Uterus (tissue), 4 donors: ENCODE results near the gene KCTD21. TPM values are rescaled to one million over a fixed set of nuclear protein-coding genes. Genes with fewer than 3 reads are reported as not detected.

Experiments
- DNase-seq, 2 donors: peaks; one replicate each; pipeline ENCODE4 v3.0.0-alpha.2; 2019 to 2020
- H3K27ac ChIP-seq, 2 donors: fragments of 200-600 bp; sonication (generic); 1 replicate in 1 of 2; 2 replicates in 1 of 2; pipeline ENCODE4 v1.5.1; 2016 to 2018
- H3K27me3 ChIP-seq, 2 donors: fragments of 200-600 bp; sonication (generic); one replicate each; pipeline ENCODE4 v1.5.1; 2018 to 2019; ENCODE audit warnings: control low read depth in 1 of 2
- H3K36me3 ChIP-seq, 2 donors: fragments of 200-600 bp; sonication (generic); one replicate each; pipeline ENCODE4 v1.5.1; 2019; ENCODE audit warnings: control low read depth in 1 of 2
- H3K4me1 ChIP-seq, 2 donors: fragments of 200-600 bp; sonication (generic); one replicate each; pipeline ENCODE4 v1.5.1; 2018 to 2019; ENCODE audit warnings: control low read depth in 1 of 2
- H3K4me3 ChIP-seq, 2 donors: fragments of 200-600 bp; sonication (generic); 1 replicate in 1 of 2; 2 replicates in 1 of 2; pipeline ENCODE4 v1.5.1; 2018 to 2019; ENCODE audit warnings: mild to moderate bottlenecking in 1 of 2
- H3K9me3 ChIP-seq, 2 donors: fragments of 200-600 bp; sonication (generic); one replicate each; pipeline ENCODE4 v1.5.1; 2019; ENCODE audit warnings: control low read depth in 1 of 2
- POLR2A ChIP-seq, 2 donors: fragments of 450-650 bp; IDR thresholded peaks; one replicate each; pipeline ENCODE4 v1.6.1; 2016; ENCODE audit warnings: antibody characterized with exemption in 2 of 2, mild to moderate bottlenecking in 1 of 2, moderate library complexity in 1 of 2
- intact Hi-C: fragments of 100-400 bp; cut with DNase I; formaldehyde crosslinking; loops from one replicate; pipeline ENCODE4 v1.15.1; 2023; ENCODE audit warnings: low total_unique reads
- total RNA-seq, 4 donors: library from RNA; depleted of rRNA in 3 of 4; stranded (reverse); fragments of >200 nt in 3 of 4; gene quantifications; one replicate each; pipeline versions ENCODE4 v1.1.0 to v1.2.4, GENCODE V29; 2014 to 2023
- TF ChIP-seq, protein P1 (sequence below), 4 experiments: fragments of 200-600 bp in 2 of 4; fragments of 450-650 bp in 2 of 4; sonication (generic) in 2 of 4; IDR thresholded peaks; one replicate each; pipeline ENCODE4 v1.5.1; 2016 to 2019; ENCODE audit warnings: antibody characterized with exemption in 4 of 4, mild to moderate bottlenecking in 2 of 4, moderate library complexity in 1 of 4
- donor health status: DM: yes; HTN: yes; CAD: no.

The KCTD21 gene
- total RNA-seq, 4 donors from 2014 or later: 6.2 to 12.4 (median 10.6) TPM

DNA sequence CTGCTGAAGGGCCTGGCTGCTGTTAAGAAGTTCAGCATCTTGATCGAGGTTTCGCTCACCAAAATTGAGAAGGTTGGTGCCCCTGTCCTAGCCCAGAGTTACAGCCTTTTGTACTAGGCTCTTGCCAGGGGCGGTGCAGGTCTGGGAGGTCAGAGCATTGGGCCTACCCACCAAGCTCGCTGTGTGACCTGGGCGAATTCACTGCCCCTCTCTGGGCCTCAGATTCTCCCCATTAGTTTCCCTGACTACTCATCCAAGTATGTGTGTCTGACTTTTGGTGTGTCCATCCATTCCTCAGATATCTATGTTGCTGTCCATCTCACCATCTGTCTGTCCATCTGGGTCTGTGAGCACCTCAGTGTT, 11.2 kb upstream of the KCTD21 start:
- Histone ChIP-seq H3K27me3 (no peaks in the 10 kb centered on the region), H3K36me3 (no peaks in the 10 kb centered on the region), H3K27ac (no peak overlapping the region), H3K4me3 (no peak overlapping the region), H3K4me1 (no peaks in the 10 kb centered on the region), H3K9me3 (no peaks in the 10 kb centered on the region)
- intact Hi-C loops: no loop called here
- TF ChIP-seq POLR2A (IDR thresholded peaks at IDR 0.05): no peak
- TF ChIP-seq, protein P1, sequence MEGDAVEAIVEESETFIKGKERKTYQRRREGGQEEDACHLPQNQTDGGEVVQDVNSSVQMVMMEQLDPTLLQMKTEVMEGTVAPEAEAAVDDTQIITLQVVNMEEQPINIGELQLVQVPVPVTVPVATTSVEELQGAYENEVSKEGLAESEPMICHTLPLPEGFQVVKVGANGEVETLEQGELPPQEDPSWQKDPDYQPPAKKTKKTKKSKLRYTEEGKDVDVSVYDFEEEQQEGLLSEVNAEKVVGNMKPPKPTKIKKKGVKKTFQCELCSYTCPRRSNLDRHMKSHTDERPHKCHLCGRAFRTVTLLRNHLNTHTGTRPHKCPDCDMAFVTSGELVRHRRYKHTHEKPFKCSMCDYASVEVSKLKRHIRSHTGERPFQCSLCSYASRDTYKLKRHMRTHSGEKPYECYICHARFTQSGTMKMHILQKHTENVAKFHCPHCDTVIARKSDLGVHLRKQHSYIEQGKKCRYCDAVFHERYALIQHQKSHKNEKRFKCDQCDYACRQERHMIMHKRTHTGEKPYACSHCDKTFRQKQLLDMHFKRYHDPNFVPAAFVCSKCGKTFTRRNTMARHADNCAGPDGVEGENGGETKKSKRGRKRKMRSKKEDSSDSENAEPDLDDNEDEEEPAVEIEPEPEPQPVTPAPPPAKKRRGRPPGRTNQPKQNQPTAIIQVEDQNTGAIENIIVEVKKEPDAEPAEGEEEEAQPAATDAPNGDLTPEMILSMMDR (IDR thresholded peaks at IDR 0.05): no peak
- DNase-seq: no peak

DNA sequence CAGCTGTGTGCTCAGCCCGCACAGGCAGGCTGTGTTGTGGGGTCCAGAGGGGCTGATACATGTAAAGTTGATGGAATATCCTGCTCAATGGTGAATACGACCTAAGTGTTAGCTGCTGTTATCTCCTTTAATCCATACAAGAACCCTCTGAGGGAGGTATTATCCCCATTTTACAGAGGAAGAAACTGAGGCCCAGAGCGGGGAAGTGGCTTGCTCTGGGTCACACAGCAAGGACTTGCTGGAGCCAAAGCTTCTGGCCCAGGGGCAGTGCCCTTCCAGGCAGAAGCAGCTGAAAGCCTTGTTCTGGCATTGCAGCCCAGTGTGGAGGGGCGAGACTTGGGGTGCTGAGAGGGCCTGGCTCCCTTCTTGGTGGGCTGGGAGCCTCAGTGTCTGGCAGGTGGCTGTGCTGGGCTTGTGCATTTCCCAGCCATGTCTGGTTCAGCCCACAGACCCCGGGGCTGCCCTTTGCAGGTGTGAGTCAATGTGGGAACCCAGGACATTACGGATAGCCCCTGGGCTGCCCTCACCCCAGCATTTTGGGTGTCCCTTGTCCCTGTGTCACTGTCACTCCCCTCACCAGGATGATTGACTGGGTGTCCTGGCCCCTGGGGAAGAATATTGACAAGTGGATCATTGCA, 10.7 kb upstream of the KCTD21 start:
- DNase-seq: no peak
- Histone ChIP-seq H3K4me1 (no peaks in the 10 kb centered on the region), H3K9me3 (no peaks in the 10 kb centered on the region), H3K27ac (no peak overlapping the region), H3K36me3 (no peaks in the 10 kb centered on the region), H3K27me3 (no peaks in the 10 kb centered on the region), H3K4me3 (no peak overlapping the region)
- intact Hi-C loops: no loop called here
- TF ChIP-seq POLR2A (IDR thresholded peaks at IDR 0.05): no peak
- TF ChIP-seq, protein P1 (IDR thresholded peaks at IDR 0.05): no peak

DNA sequence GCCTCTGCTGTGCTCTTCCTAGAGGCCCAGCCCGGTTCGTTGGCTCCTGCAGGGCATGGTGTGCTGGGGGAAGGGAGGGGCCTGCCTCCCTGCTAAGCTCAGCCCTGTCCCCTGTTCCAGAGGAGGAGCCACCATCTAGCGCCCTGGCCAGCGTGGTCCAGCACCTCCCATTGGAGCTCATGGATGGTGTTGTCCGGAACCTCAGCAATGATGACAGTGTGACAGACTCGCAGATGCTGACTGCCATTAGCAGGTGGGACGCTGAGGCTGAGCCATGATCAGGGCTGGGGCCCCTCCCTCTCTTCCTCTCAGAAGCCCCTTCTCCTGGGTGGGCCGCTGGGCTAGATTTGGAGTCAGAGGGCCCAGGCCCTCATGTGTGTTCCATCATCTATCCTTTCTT, 9.4 kb upstream of the KCTD21 start:
- intact Hi-C loops: no loop called here
- no peaks in the 10 kb centered on the region for H3K4me1 ChIP-seq
- TF ChIP-seq, protein P1 (IDR thresholded peaks at IDR 0.05): no peak
- no peak for TF ChIP-seq POLR2A (IDR thresholded peaks at IDR 0.05)
- no peak overlapping the region for H3K4me3 ChIP-seq
- no peaks in the 10 kb centered on the region for H3K36me3 ChIP-seq
- no peak overlapping the region for H3K27ac ChIP-seq
- H3K27me3 ChIP-seq: no peaks in the 10 kb centered on the region
- DNase-seq: no peak
- H3K9me3 ChIP-seq: no peaks in the 10 kb centered on the region

DNA sequence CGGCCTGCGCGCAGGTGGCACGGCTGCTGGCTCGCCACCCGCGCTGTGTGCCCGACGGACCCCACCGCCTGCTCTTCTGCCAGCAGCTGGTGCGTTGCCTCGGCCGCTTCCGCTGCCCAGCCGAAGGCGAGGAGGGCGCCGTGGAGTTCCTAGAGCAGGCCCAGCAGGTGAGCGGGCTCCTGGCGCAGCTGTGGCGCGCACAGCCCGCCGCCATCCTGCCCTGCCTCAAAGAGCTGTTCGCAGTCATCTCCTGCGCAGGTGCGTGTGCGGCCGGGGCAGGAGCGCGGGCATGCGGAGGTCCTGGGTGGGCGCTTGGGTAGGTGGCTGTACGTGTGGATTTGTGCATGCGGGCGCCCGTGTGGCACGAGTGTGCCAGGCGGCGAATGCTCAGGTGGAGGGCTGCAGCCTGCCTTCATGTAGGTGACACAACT, 8.2 kb upstream of the KCTD21 start:
- H3K4me1 ChIP-seq: no peaks in the 10 kb centered on the region
- no peaks in the 10 kb centered on the region for H3K36me3 ChIP-seq
- no peak overlapping the region for H3K27ac ChIP-seq
- H3K27me3 ChIP-seq: no peaks in the 10 kb centered on the region
- H3K9me3 ChIP-seq: no peaks in the 10 kb centered on the region
- no peak for TF ChIP-seq POLR2A (IDR thresholded peaks at IDR 0.05)
- TF ChIP-seq, protein P1 (IDR thresholded peaks at IDR 0.05): no peak
- intact Hi-C loops: no loop called here
- H3K4me3 ChIP-seq: no peak overlapping the region
- no peak for DNase-seq

DNA sequence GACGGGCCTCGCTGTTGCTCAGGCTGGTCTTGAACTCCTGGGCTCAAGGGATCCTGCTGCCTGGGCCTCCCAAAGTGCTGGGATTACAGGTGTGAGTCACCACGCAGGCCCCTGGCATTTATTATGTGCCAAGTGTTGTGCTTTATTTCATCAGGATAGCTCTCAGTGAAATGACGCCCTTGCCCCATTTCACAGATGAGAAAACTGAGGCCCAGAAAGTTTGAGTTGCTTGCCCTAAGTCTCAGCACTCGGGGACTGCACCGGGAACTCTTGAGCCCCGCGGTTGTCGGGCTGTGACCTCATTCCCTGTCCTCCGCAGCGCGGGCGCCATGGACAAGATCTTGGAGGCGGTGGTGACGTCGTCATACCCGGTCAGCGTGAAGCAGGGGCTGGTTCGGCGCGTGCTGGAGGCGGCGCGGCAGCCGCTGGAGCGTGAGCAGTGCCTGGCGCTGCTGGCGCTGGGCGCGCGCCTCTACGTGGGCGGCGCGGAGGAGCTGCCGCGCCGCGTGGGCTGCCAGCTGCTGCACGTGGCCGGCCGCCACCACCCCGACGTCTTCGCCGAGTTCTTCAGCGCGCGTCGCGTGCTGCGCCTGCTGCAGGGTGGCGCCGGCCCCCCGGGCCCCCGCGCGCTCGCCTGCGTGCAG, 7.6 kb upstream of the KCTD21 start:
- no peak overlapping the region for H3K4me3 ChIP-seq
- H3K4me1 ChIP-seq: no peaks in the 10 kb centered on the region
- no peak for DNase-seq
- no peak for TF ChIP-seq POLR2A (IDR thresholded peaks at IDR 0.05)
- TF ChIP-seq, protein P1 (IDR thresholded peaks at IDR 0.05): no peak
- no peaks in the 10 kb centered on the region for H3K27me3 ChIP-seq
- no peaks in the 10 kb centered on the region for H3K9me3 ChIP-seq
- no peak overlapping the region for H3K27ac ChIP-seq
- intact Hi-C loops: no loop called here
- no peaks in the 10 kb centered on the region for H3K36me3 ChIP-seq
